ENCODE data around the gene LRG1. TPM values are rescaled to one million over a fixed set of nuclear protein-coding genes. Genes with fewer than 3 reads are reported as not detected.
A peak's percentile ranks its signal among the peaks of the same experiment; 100 is the strongest.

LRG1 gene
- total and polyA plus RNA-seq, 9 of the 15 experiments (the other 6 are each of a cell fraction or from before 2014, with no cell fraction given), result 1.5 to 11.9 (median 8.7) TPM

DNA sequence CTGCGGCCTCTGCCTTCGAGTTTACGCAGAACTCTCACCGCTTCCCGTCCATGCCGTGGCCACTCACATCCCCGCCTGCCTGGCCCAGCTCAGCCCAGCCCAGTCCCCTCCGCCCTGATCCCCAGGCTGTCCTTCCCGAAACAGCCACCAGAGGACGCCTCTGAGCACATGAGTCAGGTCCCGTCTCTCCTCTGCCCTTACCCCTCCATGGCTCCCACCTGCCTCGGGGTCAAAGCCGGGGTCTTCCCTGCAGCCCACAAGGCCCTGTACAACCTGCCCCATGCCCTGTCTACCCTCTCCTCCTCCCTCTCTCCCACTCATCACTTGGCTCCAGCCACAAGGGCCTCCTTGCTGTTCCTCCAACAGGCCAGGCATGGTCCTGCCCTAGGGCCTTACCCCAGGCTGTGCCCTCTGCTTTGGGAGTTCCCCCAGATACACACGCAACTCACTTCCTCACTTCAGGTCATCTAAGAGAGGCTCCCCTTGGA is 27.8 kb upstream of the LRG1 start (continued):
- peak in 1 of 2 experiments; percentile 95; a peak in 2 of 4 replicates for TF ChIP-seq RCOR1 (IDR thresholded peaks at IDR 0.05; ENCODE audit: borderline replicate concordance in 1 of 2, low read depth in 2 of 2, low read length in 2 of 2)
- TF ChIP-seq EP300 (IDR thresholded peaks at IDR 0.05; ENCODE audit: low read length), result no peak
- TF ChIP-seq XRCC5 (IDR thresholded peaks at IDR 0.05; ENCODE audit: low read depth, low read length), result peak; percentile 34; the same call in 1 of the 2 replicates
- TF ChIP-seq SNIP1 (IDR thresholded peaks at IDR 0.05; ENCODE audit: low read depth), result no peak
- no peak for TF ChIP-seq RBM22 (IDR thresholded peaks at IDR 0.05; ENCODE audit: low read depth, low read length, poor library complexity, severe bottlenecking)
- TF ChIP-seq FOSL1 (tag; conservative IDR thresholded peaks at IDR 0.05), result 0 out of 2 replicates have a peak, but pooled peaks have one; percentile 41
- TF ChIP-seq KHSRP (IDR thresholded peaks at IDR 0.05), result no peak
- no peak for TF ChIP-seq BRCA1 (IDR thresholded peaks at IDR 0.05)
- TF ChIP-seq BRCA1 (CRISPR knock-in tag; IDR thresholded peaks at IDR 0.05), result no peak
- TF ChIP-seq SRSF9 (IDR thresholded peaks at IDR 0.05; ENCODE audit: borderline replicate concordance, low read depth, low read length), result no peak
- TF ChIP-seq, protein P1, sequence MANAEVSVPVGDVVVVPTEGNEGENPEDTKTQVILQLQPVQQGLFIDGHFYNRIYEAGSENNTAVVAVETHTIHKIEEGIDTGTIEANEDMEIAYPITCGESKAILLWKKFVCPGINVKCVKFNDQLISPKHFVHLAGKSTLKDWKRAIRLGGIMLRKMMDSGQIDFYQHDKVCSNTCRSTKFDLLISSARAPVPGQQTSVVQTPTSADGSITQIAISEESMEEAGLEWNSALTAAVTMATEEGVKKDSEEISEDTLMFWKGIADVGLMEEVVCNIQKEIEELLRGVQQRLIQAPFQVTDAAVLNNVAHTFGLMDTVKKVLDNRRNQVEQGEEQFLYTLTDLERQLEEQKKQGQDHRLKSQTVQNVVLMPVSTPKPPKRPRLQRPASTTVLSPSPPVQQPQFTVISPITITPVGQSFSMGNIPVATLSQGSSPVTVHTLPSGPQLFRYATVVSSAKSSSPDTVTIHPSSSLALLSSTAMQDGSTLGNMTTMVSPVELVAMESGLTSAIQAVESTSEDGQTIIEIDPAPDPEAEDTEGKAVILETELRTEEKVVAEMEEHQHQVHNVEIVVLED (CRISPR knock-in tag; IDR thresholded peaks at IDR 0.05), result no peak
- TF ChIP-seq HDAC2 (IDR thresholded peaks at IDR 0.05), result peak; percentile 81
- peak; percentile 94 for TF ChIP-seq PTBP1 (IDR thresholded peaks at IDR 0.05; ENCODE audit: low read depth, low read length)
- TF ChIP-seq ZNF668 (CRISPR knock-in tag; IDR thresholded peaks at IDR 0.05), result no peak
- TF ChIP-seq HLTF (IDR thresholded peaks at IDR 0.05), result peak; percentile 84
- TF ChIP-seq, protein P2, sequence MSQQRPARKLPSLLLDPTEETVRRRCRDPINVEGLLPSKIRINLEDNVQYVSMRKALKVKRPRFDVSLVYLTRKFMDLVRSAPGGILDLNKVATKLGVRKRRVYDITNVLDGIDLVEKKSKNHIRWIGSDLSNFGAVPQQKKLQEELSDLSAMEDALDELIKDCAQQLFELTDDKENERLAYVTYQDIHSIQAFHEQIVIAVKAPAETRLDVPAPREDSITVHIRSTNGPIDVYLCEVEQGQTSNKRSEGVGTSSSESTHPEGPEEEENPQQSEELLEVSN (IDR thresholded peaks at IDR 0.05; ENCODE audit: borderline replicate concordance in 1 of 2, extremely low read depth in 1 of 2, insufficient read depth in 1 of 2, insufficient read length in 1 of 2, low read depth in 1 of 2, low read length in 1 of 2, poor library complexity in 1 of 2, severe bottlenecking in 1 of 2), result peak in 1 of 2 experiments; percentile 41
- TF ChIP-seq RAD21 (CRISPR knock-in tag; conservative IDR thresholded peaks at IDR 0.05 in 1 of 2, IDR thresholded peaks at IDR 0.05 in 1 of 2), result peak; percentile 31 to 69; a peak in 3 of 4 replicates
- TF ChIP-seq SNAPC5 (CRISPR knock-in tag; IDR thresholded peaks at IDR 0.05), result no peak
- peak; percentile 74 for TF ChIP-seq RBM25 (IDR thresholded peaks at IDR 0.05; ENCODE audit: low read depth, low read length, severe bottlenecking)
- no peak for TF ChIP-seq TCF15 (CRISPR knock-in tag; IDR thresholded peaks at IDR 0.05)
- TF ChIP-seq RFX1 (IDR thresholded peaks at IDR 0.05), result no peak
- TF ChIP-seq SMARCA5 (IDR thresholded peaks at IDR 0.05), result peak; percentile 99
- peak; percentile 91 for TF ChIP-seq SMC3 (conservative IDR thresholded peaks at IDR 0.05; ENCODE audit: insufficient read depth, low read depth, low read length)
- peak; percentile 86 to 97 for TF ChIP-seq KDM1A (IDR thresholded peaks at IDR 0.05)
- TF ChIP-seq DACH1 (IDR thresholded peaks at IDR 0.05; ENCODE audit: partially characterized antibody), result peak; percentile 65
- no peak for TF ChIP-seq U2AF1 (optimal IDR thresholded peaks at IDR 0.05; ENCODE audit: low read depth, low read length)
- TF ChIP-seq TOE1 (IDR thresholded peaks at IDR 0.05; ENCODE audit: borderline replicate concordance), result peak; percentile 54
- TF ChIP-seq TOE1 (CRISPR knock-in tag; IDR thresholded peaks at IDR 0.05; ENCODE audit: borderline replicate concordance, low read depth), result no peak
- TF ChIP-seq ZKSCAN1 (IDR thresholded peaks at IDR 0.05; ENCODE audit: low read depth, low read length), result peak; percentile 66; the same call in 1 of the 2 replicates
